GM21717 (cell line): Measurements from ENCODE around the gene UTS2B.
A peak's percentile ranks its signal among the peaks of the same experiment; 100 is the strongest.

Experiments
- ATAC-seq: cut with Tn5 transposase; IDR thresholded peaks from one replicate; pipeline ENCODE4 v1.9.1; 2021; ENCODE audit warnings: mild to moderate bottlenecking, moderate library complexity; ENCODE audit not compliant: unreplicated experiment

UTS2B gene

DNA sequence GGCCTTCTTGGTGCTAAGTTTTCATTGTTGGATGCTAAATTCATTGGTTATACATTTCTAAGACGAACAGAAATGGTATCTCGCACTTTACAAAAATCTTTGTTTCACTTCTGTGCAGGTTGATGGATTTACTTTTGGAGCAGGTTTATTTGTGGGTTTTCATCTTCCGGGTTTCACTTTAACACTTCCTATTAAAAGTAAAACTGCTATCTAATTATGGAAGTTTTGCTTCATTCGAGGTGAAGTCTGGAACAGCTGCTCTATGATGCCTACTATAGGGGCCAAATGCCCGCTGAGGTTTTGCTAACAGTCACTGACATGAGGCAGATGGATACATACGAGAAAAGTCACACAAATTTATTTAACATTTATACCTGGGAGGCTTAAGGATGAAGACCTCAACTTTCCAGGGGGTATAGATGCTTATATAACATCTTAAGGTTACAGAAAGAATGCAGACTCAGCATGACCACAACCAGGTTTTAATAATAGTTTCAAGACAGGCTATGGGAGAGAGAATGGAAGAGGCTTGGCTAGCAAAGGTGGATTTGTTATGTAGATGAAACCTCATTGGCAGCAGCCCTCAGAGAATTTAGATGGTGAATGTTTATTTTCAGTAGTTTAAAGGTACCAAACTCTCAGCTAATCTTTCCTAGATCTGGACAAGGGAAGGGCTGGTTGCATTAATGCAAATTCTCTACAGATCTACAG, 77.1 kb downstream of the UTS2B start:
- ATAC-seq, result peak; percentile 45

GRCh38 chr3:191246630-191247029, 83.7 kb downstream of the UTS2B start:
- ATAC-seq, result no peak

GRCh38 chr3:191246034-191246433, 84.3 kb downstream of the UTS2B start:
- ATAC-seq, result peak; percentile 90

- no peak for ATAC-seq
These were observed 86.0 kb downstream of the UTS2B start for GRCh38 chr3:191244242-191244867.

- ATAC-seq, result no peak
These were observed 89.8 kb downstream of the UTS2B start for GRCh38 chr3:191240486-191240885.

DNA sequence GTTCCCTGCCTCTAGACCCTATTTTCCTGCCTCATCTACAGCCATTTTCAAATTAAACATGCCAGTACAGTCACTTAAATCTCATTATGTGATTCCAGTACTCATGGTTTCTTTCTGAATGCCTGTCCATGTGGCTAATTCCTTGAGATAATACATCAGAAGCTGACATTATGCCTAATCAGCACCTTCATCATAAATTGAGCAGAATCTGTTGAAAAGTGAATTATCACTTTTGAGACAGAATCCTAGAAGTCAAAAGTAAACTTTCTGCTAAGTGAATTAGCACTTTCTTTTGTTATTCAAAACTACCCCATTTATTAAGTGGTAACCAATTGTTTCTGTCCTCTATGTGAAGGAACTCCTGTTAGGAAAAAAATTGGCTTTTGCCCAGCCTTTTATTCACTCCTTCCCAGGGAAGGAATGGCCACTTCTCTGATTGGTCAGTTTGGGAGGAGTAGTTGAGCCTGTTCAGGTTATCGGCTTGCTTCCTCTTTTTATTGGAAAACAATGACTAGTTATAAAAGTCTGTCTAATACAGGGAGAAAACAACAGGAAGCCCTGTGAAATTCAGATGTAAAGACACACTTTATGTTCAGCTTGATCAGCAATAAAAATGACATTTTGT, 90.8 kb downstream of the UTS2B start:
- ATAC-seq, result no peak

- no peak for ATAC-seq
These were observed 92.0 kb downstream of the UTS2B start for GRCh38 chr3:191238321-191238817.

DNA sequence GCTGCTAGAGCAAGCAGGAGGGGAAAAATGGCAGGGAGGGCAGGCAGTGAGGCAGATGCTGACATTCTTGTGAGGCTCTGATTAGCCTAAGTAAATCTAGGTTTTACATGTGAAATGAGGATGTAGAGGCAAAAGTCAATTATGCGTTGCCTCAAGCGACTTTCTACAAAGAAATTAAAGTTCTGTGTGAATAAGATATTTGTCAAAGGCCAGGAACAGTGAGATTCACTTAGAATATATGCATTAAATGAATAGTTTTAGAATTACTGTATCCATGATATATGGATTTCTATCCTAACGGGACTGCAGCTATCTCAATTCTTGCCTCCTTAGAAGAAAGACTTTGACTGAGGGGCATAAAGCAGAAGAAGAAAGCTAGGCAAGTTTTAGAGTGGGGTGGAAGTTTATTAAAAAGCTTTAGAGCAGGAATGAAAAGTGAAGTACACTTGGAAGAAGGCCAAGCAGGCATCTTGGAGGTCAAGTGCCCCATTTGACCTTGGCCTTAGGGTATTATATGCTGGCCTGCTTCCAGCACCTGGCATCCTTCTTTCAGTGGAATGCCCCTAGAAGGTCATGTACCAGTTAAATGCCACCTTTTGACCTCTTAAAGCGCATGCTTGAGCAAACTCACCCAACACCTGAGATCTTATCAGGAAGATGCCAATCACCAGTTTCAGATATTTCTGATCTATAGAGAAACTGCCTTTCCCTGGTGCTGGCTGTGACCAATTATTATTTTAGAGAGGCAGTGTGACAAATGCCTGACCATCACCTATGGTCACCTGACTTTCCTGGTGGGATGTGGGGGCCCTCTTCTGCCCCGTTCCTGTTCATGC, 93.1 kb downstream of the UTS2B start:
- no peak for ATAC-seq

DNA sequence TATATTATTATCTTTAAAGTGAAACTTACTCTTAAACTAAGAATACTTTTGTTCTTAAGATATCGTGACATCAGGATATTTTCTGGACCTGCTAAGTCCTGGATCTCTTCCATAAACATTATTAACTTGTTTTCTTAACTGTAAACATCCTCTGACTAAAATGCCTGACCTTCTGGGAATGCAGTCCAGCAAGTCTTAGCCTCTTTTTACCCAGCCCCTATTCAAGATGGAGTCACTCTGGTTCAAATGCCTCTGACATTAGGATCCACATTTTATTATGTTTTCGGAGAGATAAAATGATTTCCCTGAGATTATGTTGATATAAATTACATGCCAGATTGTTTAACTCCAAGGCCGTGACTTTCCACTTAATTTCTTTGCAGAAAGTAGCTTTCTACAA, 93.7 kb downstream of the UTS2B start:
- no peak for ATAC-seq

DNA sequence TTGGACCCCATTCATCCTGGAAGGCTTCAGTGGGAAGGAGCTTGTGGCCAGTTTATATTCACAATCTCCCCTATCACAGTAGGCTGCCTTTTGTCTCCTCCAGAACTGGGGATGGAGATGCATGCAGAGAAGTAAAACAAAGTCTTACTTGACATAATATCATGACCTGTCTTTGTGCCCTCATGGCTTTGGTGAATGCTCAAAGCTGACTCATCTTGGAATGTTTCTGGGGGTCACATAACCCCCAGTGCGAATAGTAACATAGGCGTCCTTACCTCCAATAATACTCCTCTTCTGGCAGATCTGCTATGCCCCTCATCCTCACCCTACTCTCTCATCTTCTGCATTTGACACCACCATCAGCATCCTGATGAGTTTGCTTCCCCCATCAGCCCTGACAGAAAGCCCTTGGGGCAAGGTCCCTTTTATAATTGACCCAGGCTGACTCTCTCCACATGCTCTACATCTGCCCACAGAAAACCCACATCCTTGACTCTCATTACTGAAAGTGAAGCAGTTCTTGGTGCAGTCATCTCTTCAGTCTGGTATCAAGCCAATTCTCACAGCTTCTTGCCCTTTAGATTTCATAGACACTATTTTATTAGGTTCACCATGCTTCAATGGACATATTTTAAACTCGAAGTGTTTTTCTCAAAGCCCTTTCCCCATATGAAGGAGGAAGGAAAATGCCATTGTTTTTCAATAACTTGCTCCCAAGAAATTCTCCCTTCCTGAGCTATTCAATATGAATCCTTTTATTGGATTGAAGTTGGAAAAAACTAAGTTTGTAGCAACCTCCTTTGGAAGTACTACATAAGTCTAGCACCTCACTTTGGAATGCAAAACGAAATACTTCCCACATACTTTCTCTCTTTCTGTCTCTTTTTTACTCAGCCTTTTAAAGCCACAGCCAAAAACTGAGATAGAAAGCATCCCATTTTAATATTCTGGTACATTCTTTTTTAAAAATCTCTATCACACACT, 94.7 kb downstream of the UTS2B start:
- peak; percentile 99 for ATAC-seq

GRCh38 chr3:191234216-191234615, 96.1 kb downstream of the UTS2B start:
- ATAC-seq, result no peak

DNA sequence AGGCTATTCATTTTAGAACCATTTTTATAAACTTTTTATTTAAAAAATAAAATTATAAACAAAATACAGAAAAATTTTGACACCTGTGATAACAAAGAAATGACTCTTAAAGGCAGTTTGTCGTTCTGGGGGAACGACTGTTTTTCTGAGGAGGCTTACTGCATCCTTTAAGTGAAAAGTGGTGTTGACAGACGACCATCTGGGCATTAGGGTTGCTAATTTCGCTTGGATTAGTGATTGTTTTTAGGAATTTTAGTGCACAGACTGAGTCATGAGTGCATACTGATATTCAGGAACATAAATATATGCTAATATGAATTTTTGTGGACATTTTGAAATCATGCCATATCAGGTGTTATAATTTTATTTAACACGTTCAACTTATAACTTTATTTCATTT, 102.8 kb downstream of the UTS2B start:
- ATAC-seq, result no peak

DNA sequence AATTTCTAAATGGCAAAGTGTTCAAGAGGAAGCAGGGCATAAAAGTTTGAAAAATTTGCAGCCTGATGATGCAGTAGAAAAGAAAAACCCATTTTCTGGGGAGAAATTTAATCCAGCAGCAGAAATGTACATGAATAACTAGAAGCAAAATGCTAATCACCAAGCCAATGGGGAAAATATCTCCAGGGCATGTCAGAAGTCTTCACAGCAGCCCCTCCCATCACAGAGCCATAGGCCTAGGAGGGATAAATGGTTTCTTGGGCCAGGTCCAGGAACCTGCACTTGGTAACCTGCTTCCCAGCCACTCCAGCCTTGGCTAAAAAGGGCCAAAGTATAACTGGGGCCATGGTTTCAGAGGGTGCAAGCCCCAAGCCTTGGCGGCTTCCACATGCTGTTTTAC, 108.7 kb downstream of the UTS2B start:
- ATAC-seq, result no peak

DNA sequence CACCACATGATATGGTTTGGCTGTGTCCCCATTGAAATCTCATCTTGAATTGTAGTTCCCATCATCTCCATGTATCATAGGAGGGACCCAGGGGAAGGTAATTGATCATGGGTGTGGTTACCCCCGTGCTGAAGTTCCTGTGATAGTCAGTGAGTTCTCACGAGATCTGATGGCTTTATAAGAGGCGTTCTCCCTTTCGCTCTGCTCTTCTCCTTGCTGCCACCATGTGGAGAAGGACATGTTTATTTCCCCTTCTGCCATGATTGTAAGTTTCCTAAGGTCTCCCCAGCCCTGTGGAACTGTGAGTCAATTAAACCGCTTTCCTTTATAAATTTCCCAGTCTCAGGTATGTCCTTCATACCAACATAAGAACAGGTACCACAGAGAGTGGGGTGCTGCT, 109.4 kb downstream of the UTS2B start:
- no peak for ATAC-seq

GRCh38 chr3:191217301-191217700, 113.0 kb downstream of the UTS2B start:
- no peak for ATAC-seq
